GM12801 (cell line): ENCODE measurements around the gene DOCK10.

ENCODE experiments used
- TF ChIP-seq, protein P1 (sequence below): IDR thresholded peaks from one replicate; pipeline ENCODE4 v1.5.1; 2011; ENCODE audit warnings: control low read depth; ENCODE audit not compliant: insufficient read length; ENCODE audit errors: extremely low read depth

Gene DOCK10

GRCh38 chr2:224932522-224932921, 109.7 kb downstream of the DOCK10 start:
- TF ChIP-seq, protein P1, sequence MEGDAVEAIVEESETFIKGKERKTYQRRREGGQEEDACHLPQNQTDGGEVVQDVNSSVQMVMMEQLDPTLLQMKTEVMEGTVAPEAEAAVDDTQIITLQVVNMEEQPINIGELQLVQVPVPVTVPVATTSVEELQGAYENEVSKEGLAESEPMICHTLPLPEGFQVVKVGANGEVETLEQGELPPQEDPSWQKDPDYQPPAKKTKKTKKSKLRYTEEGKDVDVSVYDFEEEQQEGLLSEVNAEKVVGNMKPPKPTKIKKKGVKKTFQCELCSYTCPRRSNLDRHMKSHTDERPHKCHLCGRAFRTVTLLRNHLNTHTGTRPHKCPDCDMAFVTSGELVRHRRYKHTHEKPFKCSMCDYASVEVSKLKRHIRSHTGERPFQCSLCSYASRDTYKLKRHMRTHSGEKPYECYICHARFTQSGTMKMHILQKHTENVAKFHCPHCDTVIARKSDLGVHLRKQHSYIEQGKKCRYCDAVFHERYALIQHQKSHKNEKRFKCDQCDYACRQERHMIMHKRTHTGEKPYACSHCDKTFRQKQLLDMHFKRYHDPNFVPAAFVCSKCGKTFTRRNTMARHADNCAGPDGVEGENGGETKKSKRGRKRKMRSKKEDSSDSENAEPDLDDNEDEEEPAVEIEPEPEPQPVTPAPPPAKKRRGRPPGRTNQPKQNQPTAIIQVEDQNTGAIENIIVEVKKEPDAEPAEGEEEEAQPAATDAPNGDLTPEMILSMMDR = no peak

GRCh38 chr2:224931956-224932355, 110.3 kb downstream of the DOCK10 start:
- TF ChIP-seq, protein P1 = no peak

GRCh38 chr2:224930990-224931389, 111.3 kb downstream of the DOCK10 start:
- TF ChIP-seq, protein P1 = no peak

DNA sequence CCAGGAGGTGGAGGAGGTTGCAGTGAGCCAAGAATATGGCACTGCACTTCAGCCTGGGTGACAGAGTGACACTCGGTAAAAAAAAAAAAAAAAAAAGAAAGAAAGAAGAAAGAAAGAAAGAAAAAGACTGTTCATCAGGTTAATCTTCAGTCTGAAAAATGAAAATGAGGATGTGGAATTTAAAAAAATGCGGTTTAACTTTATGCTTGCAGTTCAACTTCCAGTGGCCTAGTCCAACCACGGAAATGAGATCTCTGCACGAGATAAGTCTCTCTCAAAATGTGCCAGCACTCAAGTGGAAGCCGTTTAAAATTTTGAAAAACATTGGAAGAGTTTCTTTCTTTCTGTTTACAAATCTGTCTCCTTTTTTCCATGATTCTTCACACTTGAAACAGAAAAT, 112.1 kb downstream of the DOCK10 start:
- TF ChIP-seq, protein P1 = no peak

DNA sequence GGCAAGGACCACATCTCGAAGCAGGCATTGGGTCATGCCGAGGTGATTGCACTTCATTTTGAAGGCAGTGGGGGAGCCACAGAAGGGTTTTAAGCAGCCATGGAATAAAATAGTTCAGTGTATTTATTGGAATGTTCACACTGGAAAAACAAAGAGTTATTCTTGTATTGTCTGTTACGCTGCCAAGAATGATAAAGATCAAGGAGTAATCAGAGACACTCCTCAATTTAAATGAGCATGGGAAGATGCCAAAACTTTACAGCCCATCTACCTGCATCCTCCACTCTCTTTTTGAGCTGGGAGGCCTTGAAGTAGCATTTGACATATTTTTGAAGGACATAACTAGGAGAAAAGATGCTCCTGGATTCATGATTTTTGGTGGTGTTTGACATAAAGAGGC, 112.8 kb downstream of the DOCK10 start:
- TF ChIP-seq, protein P1 = no peak

DNA sequence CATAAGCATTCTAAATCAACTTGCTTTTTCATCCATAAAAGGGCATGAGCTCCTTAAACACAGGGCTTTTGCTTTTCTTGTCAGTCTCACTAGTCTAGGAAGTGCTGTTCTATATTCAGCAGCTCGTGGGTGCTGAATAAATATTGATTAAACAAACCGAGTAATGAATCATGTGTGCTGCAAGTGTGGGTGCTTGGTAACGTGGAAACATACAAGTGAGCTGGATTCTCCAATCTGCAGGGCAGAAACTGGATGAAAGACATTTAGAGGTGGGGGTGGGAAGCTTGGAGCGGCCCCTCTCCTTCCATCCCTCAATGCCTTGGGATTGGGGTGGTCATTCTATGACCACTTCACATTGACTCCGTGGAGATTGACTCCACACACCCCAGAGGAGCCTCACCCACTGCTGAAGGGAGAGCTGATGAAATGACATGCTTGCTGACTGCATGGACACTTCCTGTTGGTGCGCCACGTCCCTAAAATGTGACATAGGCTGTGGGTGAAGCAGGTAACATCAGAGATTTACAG, 114.6 kb downstream of the DOCK10 start:
- TF ChIP-seq, protein P1 = no peak

GRCh38 chr2:224927011-224927410, 115.3 kb downstream of the DOCK10 start:
- TF ChIP-seq, protein P1 = no peak

GRCh38 chr2:224925810-224926100, 116.5 kb downstream of the DOCK10 start:
- TF ChIP-seq, protein P1 = no peak
